NCI-H1417 treated with DMSO at 0.1 percent for 48 hours (cell line): ENCODE measurements around the gene UPK3A.
"Not testable (repeated sequence)": the region's sequence is repeated elsewhere in the genome, so short reads cannot be mapped to it uniquely, and the experiment has no call there.

Experiments used
- DNase-seq: peaks from one replicate; lab custom pipeline; 2025; lab: John Stamatoyannopoulos, UW

UPK3A gene

GRCh38 chr22:45257941-45258340 is 26.8 kb upstream of the UPK3A start:
- not testable (repeated sequence) for DNase-seq

- no peak for DNase-seq
Measured at GRCh38 chr22:45259754-45260394, 24.9 kb upstream of the UPK3A start.

- DNase-seq, result not testable (repeated sequence)
Measured at GRCh38 chr22:45260395-45260759, 24.4 kb upstream of the UPK3A start.

GRCh38 chr22:45261407-45262088 is 23.2 kb upstream of the UPK3A start:
- no peak for DNase-seq

- no peak for DNase-seq
Measured at GRCh38 chr22:45262195-45262930, 22.4 kb upstream of the UPK3A start.

- no peak for DNase-seq
Measured at GRCh38 chr22:45262931-45263462, 21.8 kb upstream of the UPK3A start.

- no peak for DNase-seq
Measured at GRCh38 chr22:45263463-45264269, 21.1 kb upstream of the UPK3A start.

GRCh38 chr22:45265535-45265934 is 19.2 kb upstream of the UPK3A start:
- no peak for DNase-seq

- DNase-seq, result no peak
Measured at GRCh38 chr22:45268167-45268957, 16.4 kb upstream of the UPK3A start.

GRCh38 chr22:45268958-45269844 is 15.5 kb upstream of the UPK3A start:
- no peak for DNase-seq

- DNase-seq, result no peak
Measured at GRCh38 chr22:45270095-45271020, 14.4 kb upstream of the UPK3A start.

GRCh38 chr22:45271667-45272201 is 13.0 kb upstream of the UPK3A start:
- no peak for DNase-seq

- DNase-seq, result no peak
Measured at GRCh38 chr22:45272498-45272897, 12.3 kb upstream of the UPK3A start.

- no peak for DNase-seq
Measured at GRCh38 chr22:45273452-45274075, 11.2 kb upstream of the UPK3A start.

- DNase-seq, result no peak
Measured at GRCh38 chr22:45276507-45277105, 8.1 kb upstream of the UPK3A start.

- not testable (repeated sequence) for DNase-seq
Measured at GRCh38 chr22:45277720-45278119, 7.0 kb upstream of the UPK3A start.

- DNase-seq, result no peak
Measured at GRCh38 chr22:45278125-45278524, 6.6 kb upstream of the UPK3A start.

GRCh38 chr22:45280587-45280980 is 4.2 kb upstream of the UPK3A start:
- DNase-seq, result no peak
